SH-SY5Y (cell line): Measurements from ENCODE around the gene NDUFA11.

ENCODE experiments used
- GATA2 ChIP-seq: IDR thresholded peaks from 2 replicates; pipeline ENCODE4 v1.6.1; 2011; ENCODE audit warnings: mild to moderate bottlenecking, low read depth, low read length
- GATA3 ChIP-seq: IDR thresholded peaks from 2 replicates; pipeline ENCODE4 v1.6.1; 2011; ENCODE audit warnings: low read depth, mild to moderate bottlenecking, low read length, moderate library complexity

DNA sequence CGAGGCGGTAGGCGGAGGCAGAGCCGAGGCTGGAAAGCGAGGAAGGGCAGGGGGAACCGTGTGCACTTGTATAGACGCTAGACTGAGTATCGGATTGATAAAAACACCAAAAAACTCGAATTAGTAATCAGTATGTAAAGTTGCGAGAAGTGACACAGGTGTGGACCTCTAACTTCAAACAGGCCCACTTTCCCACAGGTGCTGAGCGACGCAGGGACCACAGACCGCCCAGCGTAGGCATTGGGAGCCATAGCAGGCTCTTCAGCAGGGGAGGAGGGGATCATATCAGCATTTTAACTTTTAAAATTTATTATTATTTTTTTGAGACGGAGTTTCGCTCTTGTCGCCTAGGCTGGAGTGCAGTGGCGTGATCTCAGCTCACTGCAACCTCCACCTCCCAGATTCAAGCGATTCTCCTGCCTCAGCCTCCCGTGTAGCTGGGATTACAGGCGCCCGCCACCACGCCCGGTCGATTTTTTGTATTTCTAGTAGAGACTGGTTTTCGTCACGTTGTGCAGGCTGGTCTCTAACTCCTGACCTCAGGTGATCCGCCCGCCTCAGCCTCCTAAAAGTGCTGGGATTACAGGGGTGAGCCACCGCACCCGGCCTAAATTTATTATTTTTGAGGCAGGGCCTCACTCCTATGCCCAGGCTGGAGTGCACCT lies 1.7 kb upstream of the NDUFA11 start:
- no peak for TF ChIP-seq GATA2
- TF ChIP-seq GATA3 = no peak
